B cell (primary cell): ENCODE results near the gene EXTL1. TPM values are rescaled to one million over a fixed set of nuclear protein-coding genes. Genes with fewer than 3 reads are reported as not detected.

Experiments used
- ATAC-seq: fragments of 200-7000 bp; cut with Tn5 transposase; one replicate; pipeline ENCODE4 v1.10.0; 2021; ENCODE audit warnings: low read depth, mild to moderate bottlenecking, moderate number of reproducible peaks, moderate library complexity
- CTCF ChIA-PET: fragments of 350-600 bp; sonication (Branson Sonifier 250); formaldehyde crosslinking; loops from one replicate; lab custom pipeline; 2021; ENCODE audit warnings: antibody characterized with exemption, inconsistent platforms; lab: Charles Lee
- POLR2A ChIA-PET: fragments of 350-600 bp; sonication (Branson Sonifier 250); formaldehyde crosslinking; loops from one replicate; lab custom pipeline; 2021; ENCODE audit warnings: antibody characterized with exemption; lab: Charles Lee
- DNase-seq: peaks from one replicate; pipeline ENCODE4 v3.0.0; 2013
- H2AFZ ChIP-seq: 2 replicates; pipeline ENCODE4 v1.6.1; 2012; ENCODE audit warnings: mild to moderate bottlenecking, low read depth, low read length; ENCODE audit not compliant: insufficient read depth, poor library complexity, severe bottlenecking
- H3K27ac ChIP-seq, 2 donors: 1 replicate in 1 of 2; 2 replicates in 1 of 2; pipeline ENCODE4 v1.5.1; 2012 to 2013; ENCODE audit warnings: low read length in 2 of 2, mild to moderate bottlenecking in 2 of 2, moderate library complexity in 1 of 2
- H3K27me3 ChIP-seq, 4 experiments: fragments of 200-600 bp in 1 of 4; sonication (generic) in 1 of 4; replicated peaks in 1 of 4; 1 replicate in 2 of 4; 2 replicates in 2 of 4; pipeline versions ENCODE4 v1.6.1 to v1.7.0; 2013 to 2016; ENCODE audit warnings: low read length in 3 of 4, mild to moderate bottlenecking in 2 of 4, mixed read lengths in 1 of 4, moderate library complexity in 1 of 4; ENCODE audit not compliant: insufficient read depth in 4 of 4, control insufficient read depth in 3 of 4; ENCODE audit errors: control extremely low read depth in 1 of 4
- H3K36me3 ChIP-seq, 2 experiments: replicated peaks in 1 of 2; 1 replicate in 1 of 2; 2 replicates in 1 of 2; pipeline versions ENCODE4 v1.6.1 to v1.7.1; 2013; ENCODE audit warnings: low read length in 1 of 2; ENCODE audit not compliant: insufficient read depth in 2 of 2, control insufficient read depth in 1 of 2; ENCODE audit errors: control extremely low read depth in 1 of 2, extremely low read depth in 1 of 2
- H3K4me1 ChIP-seq, 2 donors: fragments of 200-600 bp in 1 of 2; sonication (generic) in 1 of 2; 1 replicate in 1 of 2; 2 replicates in 1 of 2; pipeline versions ENCODE4 v1.5.1 to v1.6.1; 2013 to 2017; ENCODE audit warnings: low read length in 2 of 2; ENCODE audit not compliant: control insufficient read depth in 2 of 2, insufficient read depth in 2 of 2
- H3K4me2 ChIP-seq: replicated peaks from 2 replicates; pipeline ENCODE3; 2012; ENCODE audit warnings: mild to moderate bottlenecking, low read depth, low read length; ENCODE audit not compliant: poor library complexity, severe bottlenecking
- H3K4me3 ChIP-seq, 5 experiments: fragments of 200-600 bp in 1 of 5; sonication (generic) in 1 of 5; 1 replicate in 3 of 5; 2 replicates in 2 of 5; pipeline versions ENCODE4 v1.5.1 to v1.7.0; 2011 to 2016; ENCODE audit warnings: low read length in 4 of 5, mild to moderate bottlenecking in 4 of 5, low read depth in 2 of 5, control low read depth in 1 of 5, moderate library complexity in 1 of 5; ENCODE audit not compliant: insufficient read depth in 1 of 5; ENCODE audit errors: control extremely low read depth in 1 of 5, extremely low read depth in 1 of 5
- H3K79me2 ChIP-seq: fragments of 200-600 bp; sonication (generic); one replicate; pipeline ENCODE4 v1.6.0; 2016; ENCODE audit warnings: low read length; ENCODE audit not compliant: control insufficient read depth, insufficient read depth
- H3K9ac ChIP-seq: fragments of 200-600 bp; sonication (generic); 2 replicates; pipeline ENCODE4 v1.6.1; 2017; ENCODE audit warnings: mild to moderate bottlenecking, low read length, moderate library complexity
- H3K9me3 ChIP-seq, 3 donors: one replicate each; pipeline versions ENCODE4 v1.6.1 to v1.7.1; 2013; ENCODE audit warnings: low read length in 2 of 3; ENCODE audit not compliant: control insufficient read depth in 2 of 3, insufficient read depth in 1 of 3; ENCODE audit errors: control extremely low read depth in 1 of 3
- H4K20me1 ChIP-seq: 2 replicates; pipeline ENCODE4 v1.6.0; 2012; ENCODE audit warnings: mild to moderate bottlenecking, low read length; ENCODE audit not compliant: insufficient read depth, control insufficient read depth, poor library complexity, severe bottlenecking
- H3K27ac Mint-ChIP-seq: one replicate; pipeline ENCODE4 v1.8.0; 2021; ENCODE audit warnings: mixed read lengths
- H3K27me3 Mint-ChIP-seq: one replicate; pipeline ENCODE4 v1.8.0; 2021; ENCODE audit warnings: mixed read lengths
- H3K4me1 Mint-ChIP-seq: one replicate; pipeline ENCODE4 v1.8.0; 2021; ENCODE audit warnings: mixed read lengths
- H3K4me3 Mint-ChIP-seq: one replicate; pipeline ENCODE4 v1.8.0; 2021; ENCODE audit warnings: mixed read lengths
- H3K9me3 Mint-ChIP-seq: one replicate; pipeline ENCODE4 v1.8.0; 2022; ENCODE audit warnings: mixed read lengths; ENCODE audit not compliant: insufficient read depth
- CTCF ChIP-seq: fragments of 200-600 bp; IDR thresholded peaks from one replicate; pipeline ENCODE4 v1.8.0; 2022; ENCODE audit warnings: antibody characterized with exemption, mild to moderate bottlenecking
- EZH2 ChIP-seq: IDR thresholded peaks from 2 replicates; pipeline ENCODE4 v1.6.1; 2012; ENCODE audit warnings: borderline replicate concordance, low read depth, mild to moderate bottlenecking, moderate library complexity, low read length; ENCODE audit not compliant: insufficient read depth, poor library complexity, severe bottlenecking
- WGBS: methylation state at CpG from one replicate; pipeline ENCODE4 v1.1.5; 2013; ENCODE audit warnings: missing lambda C conversion rate; ENCODE audit not compliant: insufficient coverage; 5-methylcytosine and 5-hydroxymethylcytosine counted together
- intact Hi-C: fragments of 100-400 bp; cut with micrococcal nuclease; formaldehyde crosslinking; loops from one replicate; pipeline ENCODE4 v1.10.0; 2022
- polyA plus RNA-seq: library from polyadenylated mRNA; depleted of rRNA; stranded (reverse); fragments of >200 nt; gene quantifications from 2 replicates; pipeline ENCODE4 v1.2.3, GENCODE V29; 2012
- total RNA-seq, 2 donors: library from RNA; stranded (reverse); fragments of 120-200 nt in 1 of 2; gene quantifications; 1 replicate in 1 of 2; 2 replicates in 1 of 2; pipeline versions ENCODE4 v1.2.3 to v1.2.4, GENCODE V29; 2013 to 2022

Gene EXTL1
- total and polyA plus RNA-seq, 2 donors (not counting 1 experiment from before 2014, with no cell fraction given) = 0.12 TPM; not detected in 1

- H3K9me3 ChIP-seq = no peaks in the 10 kb centered on the region
- Mint-ChIP-seq H3K27me3 (peaks cover 8% of the 10 kb centered on the region), H3K4me1 (no peaks in the 10 kb centered on the region), H3K4me3 (no peak overlapping the region), H3K9me3 (no peaks in the 10 kb centered on the region), H3K27ac (no peak overlapping the region)
- no peak overlapping the region for H3K9ac ChIP-seq
- intact Hi-C loops = no loop called here
- ChIA-PET CTCF (no interaction called here), POLR2A (no interaction called here)
- no peak overlapping the region for H2AFZ ChIP-seq
- H3K4me1 ChIP-seq = no peaks in the 10 kb centered on the region
- H4K20me1 ChIP-seq = no peaks in the 10 kb centered on the region
- no peak overlapping the region for H3K4me2 ChIP-seq
- TF ChIP-seq CTCF = no peak
- TF ChIP-seq EZH2 = no peak
- no peak overlapping the region for H3K27ac ChIP-seq
- WGBS = 80% methylated on average over 1 of the region's 5 CpGs
- DNase-seq (no peak), ATAC-seq (no peak)
- peaks cover 0 to 3% (median 0%) of the 10 kb centered on the region in 4 experiments for H3K27me3 ChIP-seq
- H3K4me3 ChIP-seq = no peak overlapping the region
- H3K79me2 ChIP-seq = no peaks in the 10 kb centered on the region
- no peaks in the 10 kb centered on the region for H3K36me3 ChIP-seq
Measured at GRCh38 chr1:26023826-26024225, 2.3 kb downstream of the EXTL1 start.

GRCh38 chr1:26025060-26025459 is 3.5 kb downstream of the EXTL1 start:
- DNase-seq = no peak
- no peaks in the 10 kb centered on the region for H3K9me3 ChIP-seq
- ATAC-seq = no peak
- no peak for TF ChIP-seq CTCF
- TF ChIP-seq EZH2 = no peak
- no peaks in the 10 kb centered on the region for H3K4me1 ChIP-seq
- intact Hi-C loops = no loop called here
- H3K9me3 Mint-ChIP-seq = no peaks in the 10 kb centered on the region
- H3K9ac ChIP-seq = no peak overlapping the region
- H3K4me3 Mint-ChIP-seq = no peak overlapping the region
- H3K4me2 ChIP-seq = no peak overlapping the region
- H3K36me3 ChIP-seq = no peaks in the 10 kb centered on the region
- H3K27me3 ChIP-seq = peaks cover 0 to 3% (median 0%) of the 10 kb centered on the region in 4 experiments
- no peak overlapping the region for H3K4me3 ChIP-seq
- no peak overlapping the region for H3K27ac Mint-ChIP-seq
- no peaks in the 10 kb centered on the region for H3K4me1 Mint-ChIP-seq
- H2AFZ ChIP-seq = no peak overlapping the region
- POLR2A ChIA-PET = no interaction called here
- H3K27me3 Mint-ChIP-seq = peaks cover 8% of the 10 kb centered on the region
- H3K27ac ChIP-seq = no peak overlapping the region
- H3K79me2 ChIP-seq = no peaks in the 10 kb centered on the region
- 82% methylated on average over 1 of the region's 5 CpGs for WGBS
- CTCF ChIA-PET = no interaction called here
- no peaks in the 10 kb centered on the region for H4K20me1 ChIP-seq
